ENCODE data around the gene RNF208. TPM values are rescaled to one million over a fixed set of nuclear protein-coding genes. Genes with fewer than 3 reads are reported as not detected.

Gene RNF208
- total and polyA plus RNA-seq, 2 donors (not counting 1 experiment from before 2014, with no cell fraction given) = 1.1 to 1.4 TPM

DNA sequence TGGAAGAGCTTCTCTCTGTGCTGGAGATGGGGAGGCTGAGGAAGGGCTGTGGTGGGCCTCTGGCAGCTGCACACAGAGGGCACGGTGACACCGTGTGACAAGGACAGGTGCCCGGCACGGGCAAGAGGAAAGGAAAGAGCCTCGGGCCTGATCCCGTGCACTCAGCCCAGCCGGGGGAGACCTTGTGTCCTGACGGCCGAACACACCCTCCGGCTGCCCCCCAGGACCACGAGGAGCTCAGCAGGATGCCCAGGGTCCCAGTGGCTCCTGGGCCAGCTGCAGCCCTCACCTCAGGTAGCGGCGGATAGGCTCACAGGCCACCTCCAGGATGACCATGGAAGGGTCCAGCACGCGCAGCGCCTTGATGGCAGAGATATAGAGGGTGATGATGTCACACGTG, 39.2 kb downstream of the RNF208 start:
- WGBS (ENCODE audit: insufficient coverage) = 97% methylated on average over 17 of the region's 17 CpGs
- no peak overlapping the region for H3K4me2 ChIP-seq (replicated peaks; ENCODE audit: low read depth, low read length, poor library complexity, severe bottlenecking)
- peaks cover 0 to 72% of the 10 kb centered on the region in 2 experiments for H3K36me3 ChIP-seq (replicated peaks in 1 of 2; ENCODE audit: control extremely low read depth in 1 of 2, control insufficient read depth in 1 of 2, extremely low read depth in 1 of 2, insufficient read depth in 2 of 2, low read length in 1 of 2)
- no peak overlapping the region for H3K9ac ChIP-seq (ENCODE audit: low read length)
- no peak overlapping the region for H3K4me3 ChIP-seq (ENCODE audit: control extremely low read depth in 1 of 5, extremely low read depth in 1 of 5, insufficient read depth in 1 of 5, low read depth in 2 of 5, low read length in 4 of 5)
- no peak overlapping the region for H2AFZ ChIP-seq (ENCODE audit: insufficient read depth, low read depth, low read length, poor library complexity, severe bottlenecking)
- TF ChIP-seq EZH2 (IDR thresholded peaks at IDR 0.05; ENCODE audit: borderline replicate concordance, insufficient read depth, low read depth, low read length, poor library complexity, severe bottlenecking) (no peak), CTCF (IDR thresholded peaks at IDR 0.05) (no peak)
- H3K27me3 ChIP-seq (replicated peaks in 1 of 4; ENCODE audit: control extremely low read depth in 1 of 4, control insufficient read depth in 3 of 4, insufficient read depth in 4 of 4, low read length in 3 of 4) = no peaks in the 10 kb centered on the region
- ATAC-seq (ENCODE audit: low read depth) = no peak
- intact Hi-C loops (cut with micrococcal nuclease) = no loop called here
- no peak overlapping the region for H3K27ac ChIP-seq (ENCODE audit: low read length in 2 of 2)
- Mint-ChIP-seq H3K9me3 (ENCODE audit: insufficient read depth) (no peaks in the 10 kb centered on the region), H3K27me3 (no peaks in the 10 kb centered on the region), H3K4me3 (no peak overlapping the region), H3K4me1 (peaks cover 17% of the 10 kb centered on the region), H3K27ac (no peak overlapping the region)
- H3K79me2 ChIP-seq (ENCODE audit: control insufficient read depth, insufficient read depth, low read length) = peaks cover 36% of the 10 kb centered on the region
- no peaks in the 10 kb centered on the region for H3K9me3 ChIP-seq (ENCODE audit: control extremely low read depth in 1 of 3, control insufficient read depth in 2 of 3, insufficient read depth in 1 of 3, low read length in 2 of 3)
- ChIA-PET CTCF (no interaction called here), POLR2A (no interaction called here)
- H4K20me1 ChIP-seq (ENCODE audit: control insufficient read depth, insufficient read depth, low read length, poor library complexity, severe bottlenecking) = peaks cover 56% of the 10 kb centered on the region
- peaks cover 16 to 19% of the 10 kb centered on the region in 2 donors for H3K4me1 ChIP-seq (ENCODE audit: control insufficient read depth in 2 of 2, insufficient read depth in 2 of 2, low read length in 2 of 2)
- no peak for DNase-seq

GRCh38 chr9:137181680-137182079, 40.4 kb downstream of the RNF208 start:
- Histone ChIP-seq H3K9ac (ENCODE audit: low read length) (no peak overlapping the region), H3K4me1 (ENCODE audit: control insufficient read depth in 2 of 2, insufficient read depth in 2 of 2, low read length in 2 of 2) (peaks cover 4 to 8% of the 10 kb centered on the region in 2 donors), H3K79me2 (ENCODE audit: control insufficient read depth, insufficient read depth, low read length) (peaks cover 25% of the 10 kb centered on the region), H3K9me3 (ENCODE audit: control extremely low read depth in 1 of 3, control insufficient read depth in 2 of 3, insufficient read depth in 1 of 3, low read length in 2 of 3) (no peaks in the 10 kb centered on the region), H3K36me3 (replicated peaks in 1 of 2; ENCODE audit: control extremely low read depth in 1 of 2, control insufficient read depth in 1 of 2, extremely low read depth in 1 of 2, insufficient read depth in 2 of 2, low read length in 1 of 2) (peaks cover 0 to 74% of the 10 kb centered on the region in 2 experiments), H3K27ac (ENCODE audit: low read length in 2 of 2) (no peak overlapping the region), H3K4me3 (ENCODE audit: control extremely low read depth in 1 of 5, extremely low read depth in 1 of 5, insufficient read depth in 1 of 5, low read depth in 2 of 5, low read length in 4 of 5) (no peak overlapping the region), H2AFZ (ENCODE audit: insufficient read depth, low read depth, low read length, poor library complexity, severe bottlenecking) (no peak overlapping the region), H3K27me3 (replicated peaks in 1 of 4; ENCODE audit: control extremely low read depth in 1 of 4, control insufficient read depth in 3 of 4, insufficient read depth in 4 of 4, low read length in 3 of 4) (no peaks in the 10 kb centered on the region), H3K4me2 (replicated peaks; ENCODE audit: low read depth, low read length, poor library complexity, severe bottlenecking) (no peak overlapping the region), H4K20me1 (ENCODE audit: control insufficient read depth, insufficient read depth, low read length, poor library complexity, severe bottlenecking) (peaks cover 56% of the 10 kb centered on the region)
- POLR2A ChIA-PET = no interaction called here
- ATAC-seq (ENCODE audit: low read depth) (no peak), DNase-seq (no peak)
- CTCF ChIA-PET = interaction anchor here (1.2 kb wide), 1 partner anchor 120 kb away, joined by 3 read pairs; the partner anchor contains the start of gene NRARP
- WGBS (ENCODE audit: insufficient coverage) = 97% methylated on average over 21 of the region's 22 CpGs
- no peak overlapping the region for H3K27ac Mint-ChIP-seq
- no peaks in the 10 kb centered on the region for H3K27me3 Mint-ChIP-seq
- TF ChIP-seq EZH2 (IDR thresholded peaks at IDR 0.05; ENCODE audit: borderline replicate concordance, insufficient read depth, low read depth, low read length, poor library complexity, severe bottlenecking) (no peak), CTCF (IDR thresholded peaks at IDR 0.05) (no peak)
- no peaks in the 10 kb centered on the region for H3K9me3 Mint-ChIP-seq (ENCODE audit: insufficient read depth)
- H3K4me1 Mint-ChIP-seq = peaks cover 6% of the 10 kb centered on the region
- no peak overlapping the region for H3K4me3 Mint-ChIP-seq
- intact Hi-C loops (cut with micrococcal nuclease) = no loop called here

Measured in B cell (primary cell).